ENCODE data around the gene GPR32. TPM values are rescaled to one million over a fixed set of nuclear protein-coding genes. Genes with fewer than 3 reads are reported as not detected.

GPR32 gene
- total and polyA plus RNA-seq, 2 experiments from 2014 or later, result not detected

DNA sequence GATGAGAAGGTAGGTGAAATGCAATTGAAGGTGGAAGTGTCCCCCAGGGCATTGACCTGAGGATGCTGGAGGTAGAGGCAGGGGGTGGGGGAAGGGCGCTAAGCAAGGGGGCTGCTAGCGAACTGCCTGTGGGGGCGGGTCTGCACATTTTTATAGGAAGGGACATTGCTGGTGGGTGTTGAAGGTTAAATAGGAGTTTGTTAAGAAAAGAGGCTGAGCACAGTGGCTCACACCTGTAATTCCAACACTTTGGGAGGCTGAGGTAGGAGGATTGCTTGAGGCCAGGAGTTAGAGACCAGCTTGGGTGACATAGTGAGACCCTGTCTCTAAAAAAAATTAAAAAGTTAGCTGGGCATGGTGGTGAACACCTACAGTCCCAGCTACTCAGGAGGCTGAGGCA, 14.4 kb downstream of the GPR32 start:
- H3K4me3 ChIP-seq, result no peak overlapping the region
- H3K27me3 ChIP-seq (replicated peaks; ENCODE audit: insufficient read depth), result peaks cover 22% of the 10 kb centered on the region
- H3K27ac ChIP-seq, result no peak overlapping the region
- no peaks in the 10 kb centered on the region for H3K9me2 ChIP-seq (ENCODE audit: insufficient read depth)
- no peak for DNase-seq
- no peak overlapping the region for H3K4me2 ChIP-seq (ENCODE audit: unreplicated experiment)
- no peaks in the 10 kb centered on the region for H3K79me2 ChIP-seq (ENCODE audit: insufficient read depth)
- no peak overlapping the region for H2AFZ ChIP-seq
- H3F3A ChIP-seq (ENCODE audit: insufficient read depth), result no peaks in the 10 kb centered on the region
- no peaks in the 10 kb centered on the region for H3K4me1 ChIP-seq (ENCODE audit: insufficient read depth)
- no peaks in the 10 kb centered on the region for H3K9me3 ChIP-seq (ENCODE audit: low read depth)
- TF ChIP-seq EZH2 (IDR thresholded peaks at IDR 0.05; ENCODE audit: insufficient read depth, poor library complexity, severe bottlenecking), result no peak
- TF ChIP-seq EZH2phosphoT487 (IDR thresholded peaks at IDR 0.05; ENCODE audit: insufficient read depth, low read depth), result no peak
- no peaks in the 10 kb centered on the region for H3K36me3 ChIP-seq (ENCODE audit: low read depth)
- in situ Hi-C loops (cut with MboI), result loop anchor here (10.0 to 25.0 kb wide), 2 partner anchors 240 to 422 kb away; partner anchors contain the start of gene NAPSA
- WGBS, 2 experiments (ENCODE audit: low coverage in 1 of 2, low lambda C conversion rate in 2 of 2, missing lambda C conversion rate in 2 of 2), result 76 to 86% methylated on average over 2 to 3 of the region's 3 CpGs
- H4K20me1 ChIP-seq (ENCODE audit: insufficient read depth), result no peaks in the 10 kb centered on the region
- H3K9ac ChIP-seq, result no peak overlapping the region

DNA sequence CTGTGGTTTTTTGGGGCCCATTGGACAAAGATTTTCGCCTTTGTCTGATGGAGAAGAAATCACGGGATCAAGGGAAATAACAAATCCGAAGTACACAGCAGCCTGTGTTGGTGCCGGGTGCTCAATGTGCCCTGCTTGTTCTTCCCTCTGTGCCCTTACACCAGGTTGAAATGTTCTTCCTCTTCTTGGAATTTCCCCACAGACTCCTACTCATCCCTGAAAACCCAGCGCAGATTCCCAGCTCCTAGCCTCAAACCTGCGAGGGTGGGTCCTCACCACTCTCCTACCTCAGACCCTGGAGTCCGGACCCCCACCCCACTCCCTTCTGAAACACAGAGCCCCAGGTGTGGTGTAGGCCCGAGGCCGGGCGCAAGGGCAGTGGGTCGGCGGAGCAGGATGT, 15.1 kb downstream of the GPR32 start:
- H3K4me3 ChIP-seq, result no peak overlapping the region
- TF ChIP-seq EZH2phosphoT487 (IDR thresholded peaks at IDR 0.05; ENCODE audit: insufficient read depth, low read depth) (no peak), EZH2 (IDR thresholded peaks at IDR 0.05; ENCODE audit: insufficient read depth, poor library complexity, severe bottlenecking) (no peak)
- H2AFZ ChIP-seq, result no peak overlapping the region
- H3K9me2 ChIP-seq (ENCODE audit: insufficient read depth), result no peaks in the 10 kb centered on the region
- WGBS, 2 experiments (ENCODE audit: low coverage in 1 of 2, low lambda C conversion rate in 2 of 2, missing lambda C conversion rate in 2 of 2), result 78 to 79% methylated on average over 12 of the region's 12 CpGs
- no peaks in the 10 kb centered on the region for H3K9me3 ChIP-seq (ENCODE audit: low read depth)
- in situ Hi-C loops (cut with MboI), result loop anchor here (10.0 to 25.0 kb wide), 2 partner anchors 241 to 423 kb away; partner anchors contain the start of gene NAPSA
- no peak overlapping the region for H3K4me2 ChIP-seq (ENCODE audit: unreplicated experiment)
- no peak for DNase-seq
- H3K4me1 ChIP-seq (ENCODE audit: insufficient read depth), result no peaks in the 10 kb centered on the region
- H3K9ac ChIP-seq, result no peak overlapping the region
- no peak overlapping the region for H3K27ac ChIP-seq
- peaks cover 15% of the 10 kb centered on the region for H3K27me3 ChIP-seq (replicated peaks; ENCODE audit: insufficient read depth)
- no peaks in the 10 kb centered on the region for H3K79me2 ChIP-seq (ENCODE audit: insufficient read depth)
- no peaks in the 10 kb centered on the region for H4K20me1 ChIP-seq (ENCODE audit: insufficient read depth)
- no peaks in the 10 kb centered on the region for H3F3A ChIP-seq (ENCODE audit: insufficient read depth)
- H3K36me3 ChIP-seq (ENCODE audit: low read depth), result no peaks in the 10 kb centered on the region

DNA sequence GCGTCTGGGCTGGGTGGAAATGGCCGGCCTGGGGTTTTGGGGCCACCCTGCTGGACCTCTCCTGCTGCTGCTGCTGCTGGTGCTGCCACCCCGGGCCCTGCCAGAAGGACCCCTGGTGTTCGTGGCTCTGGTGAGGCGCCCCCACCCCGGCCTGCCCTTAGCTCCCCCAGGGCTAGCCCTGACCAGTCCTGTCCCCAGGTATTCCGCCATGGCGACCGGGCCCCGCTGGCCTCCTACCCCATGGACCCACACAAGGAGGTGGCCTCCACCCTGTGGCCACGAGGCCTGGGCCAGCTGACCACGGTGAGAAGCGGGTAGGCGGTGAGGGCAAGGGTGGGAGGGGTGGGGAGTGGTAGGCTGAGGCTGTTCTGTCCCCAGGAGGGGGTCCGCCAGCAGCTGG, 20.1 kb downstream of the GPR32 start, which contains the start of gene ACP4:
Gene ACP4 (plus strand): TSS at position 20 of the 400 bp plus-strand sequence. CDS start 0 bp downstream, at position 20.
- Histone ChIP-seq H3K36me3 (ENCODE audit: low read depth) (no peaks in the 10 kb centered on the region), H3F3A (ENCODE audit: insufficient read depth) (no peaks in the 10 kb centered on the region), H3K9ac (no peak within 1 kb of the TSS), H3K4me2 (ENCODE audit: unreplicated experiment) (no peak within 1 kb of the TSS), H2AFZ (no peak within 1 kb of the TSS), H4K20me1 (ENCODE audit: insufficient read depth) (no peaks in the 10 kb centered on the region), H3K79me2 (ENCODE audit: insufficient read depth) (no peaks in the 10 kb centered on the region), H3K27ac (no peak within 1 kb of the TSS), H3K4me1 (ENCODE audit: insufficient read depth) (no peaks in the 10 kb centered on the region), H3K9me2 (ENCODE audit: insufficient read depth) (no peaks in the 10 kb centered on the region), H3K4me3 (no peak within 1 kb of the TSS), H3K9me3 (ENCODE audit: low read depth) (no peaks in the 10 kb centered on the region), H3K27me3 (replicated peaks; ENCODE audit: insufficient read depth) (no peaks in the 10 kb centered on the region)
- WGBS, 2 experiments (ENCODE audit: low coverage in 1 of 2, low lambda C conversion rate in 2 of 2, missing lambda C conversion rate in 2 of 2), result 88% methylated on average over 6 to 15 of the region's 15 CpGs
- TF ChIP-seq EZH2 (IDR thresholded peaks at IDR 0.05; ENCODE audit: insufficient read depth, poor library complexity, severe bottlenecking) (no peak), EZH2phosphoT487 (IDR thresholded peaks at IDR 0.05; ENCODE audit: insufficient read depth, low read depth) (no peak)
- in situ Hi-C loops (cut with MboI), result loop anchor here (25.0 kb wide), 1 partner anchor 428 kb away; the partner anchor contains the start of gene NAPSA
- no peak for DNase-seq

DNA sequence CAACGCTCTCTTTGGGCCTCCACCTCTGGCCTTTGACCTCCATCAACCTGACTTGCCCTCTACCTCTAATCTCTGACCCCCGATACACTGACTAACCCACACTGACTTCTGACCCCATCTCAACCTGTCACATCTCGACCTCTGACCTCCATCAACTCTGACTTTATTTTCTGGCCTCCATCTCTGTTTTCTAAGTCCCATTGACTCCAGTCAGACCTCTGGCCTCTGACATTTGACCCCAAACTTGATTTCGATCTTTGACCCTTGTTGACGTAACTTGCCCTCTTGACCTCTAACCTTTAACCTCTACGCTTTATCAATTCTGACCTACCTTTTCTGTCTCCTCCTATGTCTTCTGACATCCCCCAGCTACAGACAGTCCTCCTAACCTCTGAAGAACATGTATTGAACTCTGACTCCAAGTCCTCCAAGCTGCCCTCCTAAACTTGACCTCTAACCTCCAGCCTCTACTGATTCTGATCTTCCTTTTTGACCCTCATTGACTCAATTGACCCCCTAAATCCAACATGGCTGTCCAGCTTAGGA, 20.7 kb downstream of the GPR32 start:
- in situ Hi-C loops (cut with MboI), result loop anchor here (25.0 kb wide), 1 partner anchor 429 kb away; the partner anchor contains the start of gene NAPSA
- no peak for TF ChIP-seq EZH2phosphoT487 (IDR thresholded peaks at IDR 0.05; ENCODE audit: insufficient read depth, low read depth)
- no peak for TF ChIP-seq EZH2 (IDR thresholded peaks at IDR 0.05; ENCODE audit: insufficient read depth, poor library complexity, severe bottlenecking)
- 83 to 87% methylated on average over 6 of the region's 6 CpGs for WGBS, 2 experiments (ENCODE audit: low coverage in 1 of 2, low lambda C conversion rate in 2 of 2, missing lambda C conversion rate in 2 of 2)
- DNase-seq, result no peak
- H3K27ac ChIP-seq, result no peak overlapping the region
- no peaks in the 10 kb centered on the region for H3K4me1 ChIP-seq (ENCODE audit: insufficient read depth)
- no peaks in the 10 kb centered on the region for H4K20me1 ChIP-seq (ENCODE audit: insufficient read depth)
- H3K27me3 ChIP-seq (replicated peaks; ENCODE audit: insufficient read depth), result no peaks in the 10 kb centered on the region
- H3K36me3 ChIP-seq (ENCODE audit: low read depth), result no peaks in the 10 kb centered on the region
- no peaks in the 10 kb centered on the region for H3K79me2 ChIP-seq (ENCODE audit: insufficient read depth)
- H3K9ac ChIP-seq, result no peak overlapping the region
- H3K9me2 ChIP-seq (ENCODE audit: insufficient read depth), result no peaks in the 10 kb centered on the region
- H2AFZ ChIP-seq, result no peak overlapping the region
- no peaks in the 10 kb centered on the region for H3K9me3 ChIP-seq (ENCODE audit: low read depth)
- no peak overlapping the region for H3K4me3 ChIP-seq
- H3K4me2 ChIP-seq (ENCODE audit: unreplicated experiment), result no peak overlapping the region
- no peaks in the 10 kb centered on the region for H3F3A ChIP-seq (ENCODE audit: insufficient read depth)
